Gastroesophageal sphincter (tissue), 3 donors: ENCODE data around the gene TIGD4.
A peak's percentile ranks its signal among the peaks of the same experiment; 100 is the strongest.

ENCODE experiments used
- POLR2A ChIP-seq, 2 donors: fragments of 450-650 bp; IDR thresholded peaks; one replicate each; pipeline ENCODE4 v1.6.1; 2017; ENCODE audit warnings: antibody characterized with exemption in 2 of 2, mild to moderate bottlenecking in 2 of 2, moderate library complexity in 1 of 2
- POLR2AphosphoS5 ChIP-seq: sonication (generic); formaldehyde crosslinking; IDR thresholded peaks from one replicate; pipeline ENCODE4 v1.6.1; 2017; ENCODE audit warnings: antibody characterized with exemption
- TF ChIP-seq, protein P1 (sequence below), 4 experiments: fragments of 200-600 bp in 2 of 4; fragments of 450-650 bp in 2 of 4; sonication (generic) in 1 of 4; IDR thresholded peaks; one replicate each; pipeline ENCODE4 v1.5.1; 2017 to 2019; ENCODE audit warnings: antibody characterized with exemption in 4 of 4, mild to moderate bottlenecking in 2 of 4, moderate library complexity in 2 of 4

GRCh38 chr4:152735396-152735859 lies 44.1 kb downstream of the TIGD4 start:
- TF ChIP-seq, protein P1, sequence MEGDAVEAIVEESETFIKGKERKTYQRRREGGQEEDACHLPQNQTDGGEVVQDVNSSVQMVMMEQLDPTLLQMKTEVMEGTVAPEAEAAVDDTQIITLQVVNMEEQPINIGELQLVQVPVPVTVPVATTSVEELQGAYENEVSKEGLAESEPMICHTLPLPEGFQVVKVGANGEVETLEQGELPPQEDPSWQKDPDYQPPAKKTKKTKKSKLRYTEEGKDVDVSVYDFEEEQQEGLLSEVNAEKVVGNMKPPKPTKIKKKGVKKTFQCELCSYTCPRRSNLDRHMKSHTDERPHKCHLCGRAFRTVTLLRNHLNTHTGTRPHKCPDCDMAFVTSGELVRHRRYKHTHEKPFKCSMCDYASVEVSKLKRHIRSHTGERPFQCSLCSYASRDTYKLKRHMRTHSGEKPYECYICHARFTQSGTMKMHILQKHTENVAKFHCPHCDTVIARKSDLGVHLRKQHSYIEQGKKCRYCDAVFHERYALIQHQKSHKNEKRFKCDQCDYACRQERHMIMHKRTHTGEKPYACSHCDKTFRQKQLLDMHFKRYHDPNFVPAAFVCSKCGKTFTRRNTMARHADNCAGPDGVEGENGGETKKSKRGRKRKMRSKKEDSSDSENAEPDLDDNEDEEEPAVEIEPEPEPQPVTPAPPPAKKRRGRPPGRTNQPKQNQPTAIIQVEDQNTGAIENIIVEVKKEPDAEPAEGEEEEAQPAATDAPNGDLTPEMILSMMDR (IDR thresholded peaks at IDR 0.05), result peak in 3 of 4 experiments; percentile 17 to 48 (median 35)
- TF ChIP-seq POLR2A (IDR thresholded peaks at IDR 0.05) (no peak), POLR2AphosphoS5 (no peak)
